GM19438 (cell line): ENCODE results near the gene HP.
A peak's percentile ranks its signal among the peaks of the same experiment; 100 is the strongest.

Experiments
- ATAC-seq: cut with Tn5 transposase; IDR thresholded peaks from one replicate; pipeline ENCODE4 v1.9.1; 2021; ENCODE audit warnings: low read depth; ENCODE audit not compliant: unreplicated experiment

The HP gene

DNA sequence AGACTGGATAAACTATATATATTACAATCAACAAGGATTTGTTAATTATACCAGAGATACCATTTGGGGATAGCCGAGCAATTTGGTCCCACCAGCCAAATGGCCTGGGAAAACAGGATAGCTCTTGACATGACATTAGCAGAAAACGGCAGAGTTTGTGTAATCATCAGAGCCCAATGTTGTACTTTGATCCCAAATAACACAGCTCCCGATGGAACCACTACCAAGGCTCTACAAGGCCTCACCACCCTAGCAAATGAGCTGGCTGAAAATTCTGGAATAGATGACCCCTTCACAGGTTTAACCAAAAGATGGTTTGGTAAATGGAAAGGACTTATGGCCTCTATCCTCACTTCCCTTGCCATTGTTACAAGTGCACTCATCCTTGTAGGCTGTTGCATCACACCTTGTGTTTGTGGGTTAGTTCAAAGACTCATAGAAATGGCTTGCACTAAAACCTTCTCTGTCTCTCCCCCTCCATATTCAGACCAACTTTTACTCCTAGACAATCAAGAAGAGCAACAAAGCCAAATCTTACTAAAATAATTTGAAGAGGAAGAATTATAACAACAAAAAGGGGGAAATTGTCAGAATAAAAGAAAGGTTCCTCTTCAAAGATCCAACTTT is 29.6 kb downstream of the HP start:
- ATAC-seq, result no peak

DNA sequence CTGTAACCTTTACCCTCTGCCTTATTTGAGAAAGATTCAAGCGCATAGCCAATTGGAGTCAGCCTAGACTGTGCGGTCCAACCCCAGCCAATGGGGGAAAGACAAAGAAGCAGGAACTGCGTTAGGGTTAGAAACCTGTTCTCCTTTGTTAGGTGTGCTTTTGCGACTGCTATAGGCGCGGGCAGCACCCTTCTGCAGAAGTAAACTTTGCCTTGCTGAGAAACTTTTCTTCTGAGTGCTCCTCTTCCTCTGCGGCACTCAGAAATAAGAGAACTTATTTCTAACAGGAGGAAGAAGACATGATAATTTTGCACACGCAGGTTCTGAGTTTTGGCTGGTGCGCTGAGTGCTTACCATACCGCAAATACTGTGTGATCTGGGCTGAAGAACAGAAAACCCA is 30.1 kb downstream of the HP start:
- ATAC-seq, result no peak

DNA sequence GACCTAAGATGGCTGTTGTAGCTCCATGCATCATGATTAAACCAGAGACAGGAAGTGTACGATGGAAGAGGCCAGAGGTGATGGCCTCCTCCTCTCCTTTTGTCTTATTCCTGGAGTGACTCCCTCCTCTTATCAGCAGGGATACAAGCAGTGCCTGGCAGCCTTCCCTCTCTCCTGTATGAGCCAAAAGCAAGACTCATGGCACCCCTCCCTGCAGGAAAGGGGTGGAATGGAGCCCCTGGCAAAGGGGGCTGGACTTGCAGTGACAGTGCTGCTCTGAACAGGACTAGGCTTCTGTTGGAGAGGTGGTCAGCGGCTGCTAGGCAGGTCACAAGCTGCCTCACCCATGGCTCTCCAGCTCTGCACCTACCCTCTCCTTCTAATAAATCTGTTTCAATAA is 30.7 kb downstream of the HP start:
- ATAC-seq, result no peak

DNA sequence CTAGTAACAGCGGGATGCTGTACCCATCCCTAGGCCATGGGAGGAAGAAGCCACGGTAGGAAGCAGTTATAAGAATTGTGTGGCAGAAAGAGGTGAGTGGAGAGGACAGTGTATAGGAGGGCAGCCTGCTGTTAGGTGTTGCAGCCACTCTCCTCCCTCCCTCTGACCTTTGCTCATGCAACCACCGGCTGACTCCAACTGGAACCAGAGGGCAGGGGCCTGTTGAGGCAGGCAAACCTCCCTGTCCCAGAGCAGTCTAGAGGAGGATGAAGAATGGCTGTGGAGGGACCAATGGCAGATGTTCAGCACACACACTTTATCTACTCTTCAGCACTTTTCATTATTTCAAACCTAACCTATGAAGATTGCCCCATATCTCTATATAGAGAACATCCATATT is 36.9 kb downstream of the HP start:
- no peak for ATAC-seq

DNA sequence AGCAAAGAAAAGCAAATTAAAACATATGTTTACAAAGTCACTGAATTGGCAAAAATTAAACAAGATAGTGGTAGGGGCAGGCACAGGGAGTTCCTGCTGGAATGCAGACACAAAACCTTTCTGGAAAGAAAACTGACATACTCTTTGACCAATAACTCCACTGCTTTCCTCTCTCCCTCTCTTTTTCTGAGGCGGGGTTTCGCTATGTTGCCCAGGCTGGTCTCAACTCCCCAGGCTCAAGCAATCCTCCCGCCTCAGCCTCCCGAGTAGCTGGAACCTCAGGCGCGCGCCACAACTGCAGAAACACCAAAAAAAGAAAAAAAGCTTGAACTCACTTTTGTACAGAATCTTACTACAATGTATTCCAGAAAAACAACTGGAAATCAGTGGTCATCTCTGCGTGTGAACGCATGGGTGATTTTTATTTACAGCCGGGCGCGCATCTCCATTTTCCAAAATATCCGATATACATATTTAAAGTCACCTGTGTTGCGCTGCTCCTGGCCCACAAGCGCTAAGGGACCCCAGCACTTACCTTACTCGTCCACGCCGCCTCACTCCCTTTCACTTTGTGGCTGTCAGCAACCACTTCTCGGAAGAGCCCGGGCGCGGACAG is 38.6 kb downstream of the HP start:
- no peak for ATAC-seq

DNA sequence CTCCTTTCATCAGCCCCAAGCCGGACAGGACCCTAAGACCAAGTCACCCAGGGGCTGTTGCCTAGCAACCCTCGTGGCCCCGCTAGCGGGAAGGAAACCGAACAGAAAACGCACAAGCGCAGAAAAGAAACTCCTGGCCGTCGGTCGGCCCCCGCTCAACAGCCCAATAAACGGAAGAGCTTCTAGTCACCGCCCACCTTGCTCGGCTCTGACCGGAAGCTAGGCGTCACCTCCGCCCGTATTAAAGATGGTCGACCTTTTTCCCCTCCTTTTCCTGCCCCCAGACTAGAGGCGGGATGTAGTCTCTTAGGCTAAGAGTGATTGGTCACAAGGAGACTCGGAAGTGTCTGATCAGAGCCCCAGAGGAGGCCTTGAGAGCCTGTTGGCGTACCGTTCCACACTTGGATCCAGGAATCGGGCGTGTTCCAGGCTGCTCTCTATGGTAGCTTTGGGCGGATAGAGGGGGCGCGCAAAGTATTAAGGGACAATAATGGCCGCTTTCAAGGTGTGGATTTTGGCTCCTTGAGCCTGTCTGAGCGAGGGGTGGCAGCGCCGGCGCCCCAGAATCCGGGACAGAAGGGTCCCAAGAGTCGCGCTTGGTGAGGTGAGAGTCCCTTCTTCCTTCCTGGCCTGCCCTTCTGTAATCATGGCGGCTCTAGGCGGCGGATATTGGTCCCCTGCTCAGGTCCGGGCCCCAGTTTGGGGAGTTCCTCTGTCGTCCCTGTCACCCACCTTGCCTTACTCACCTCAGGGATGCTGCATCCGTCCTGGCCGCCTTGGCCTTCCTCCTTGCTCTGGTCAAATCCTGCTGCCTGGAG is 39.4 kb downstream of the HP start, which contains the start of the genes DHX38 and TXNL4B:
Gene DHX38 (plus strand): TSS at position 400 of the 818 bp plus-strand sequence. CDS start 2,311 bp downstream, outside the sequence.
Gene TXNL4B (minus strand): TSS at position 173 of the 818 bp plus-strand sequence. CDS start 2,871 bp downstream, outside the sequence.
- ATAC-seq, result peak; percentile 98

DNA sequence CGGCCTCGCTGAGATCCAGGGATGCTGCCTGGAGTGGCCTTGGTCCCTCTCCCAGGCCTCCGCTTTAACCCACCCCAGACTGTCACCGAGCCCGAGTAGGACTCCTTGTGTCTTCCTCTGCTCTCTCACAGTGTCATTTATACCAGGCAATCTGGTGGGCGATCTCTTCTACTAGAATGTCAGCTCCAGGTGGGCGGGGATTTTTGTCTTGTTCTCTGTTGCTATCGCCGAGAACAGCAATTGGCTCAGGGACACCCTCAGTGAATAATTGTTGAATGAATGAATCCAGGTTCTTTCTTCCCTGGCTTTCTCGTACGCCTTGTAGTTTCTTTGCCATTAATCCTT is 39.9 kb downstream of the HP start:
- peak; percentile 3 for ATAC-seq

DNA sequence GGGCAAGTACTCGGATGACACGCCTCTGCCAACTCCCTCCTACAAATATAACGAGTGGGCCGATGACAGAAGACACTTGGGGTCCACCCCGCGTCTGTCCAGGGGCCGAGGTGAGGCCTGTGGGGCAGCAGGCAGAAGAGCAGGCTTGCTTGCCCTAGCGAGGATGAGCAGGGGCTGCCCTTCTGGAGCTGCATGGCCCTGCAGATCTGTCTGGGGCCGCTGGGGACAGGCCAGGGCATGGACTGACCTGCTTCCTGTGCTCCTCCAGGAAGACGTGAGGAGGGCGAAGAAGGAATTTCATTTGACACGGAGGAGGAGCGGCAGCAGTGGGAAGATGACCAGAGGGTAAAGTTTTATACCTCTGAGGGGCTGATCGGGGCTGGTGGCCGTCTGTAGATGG is 44.6 kb downstream of the HP start:
- ATAC-seq, result no peak

DNA sequence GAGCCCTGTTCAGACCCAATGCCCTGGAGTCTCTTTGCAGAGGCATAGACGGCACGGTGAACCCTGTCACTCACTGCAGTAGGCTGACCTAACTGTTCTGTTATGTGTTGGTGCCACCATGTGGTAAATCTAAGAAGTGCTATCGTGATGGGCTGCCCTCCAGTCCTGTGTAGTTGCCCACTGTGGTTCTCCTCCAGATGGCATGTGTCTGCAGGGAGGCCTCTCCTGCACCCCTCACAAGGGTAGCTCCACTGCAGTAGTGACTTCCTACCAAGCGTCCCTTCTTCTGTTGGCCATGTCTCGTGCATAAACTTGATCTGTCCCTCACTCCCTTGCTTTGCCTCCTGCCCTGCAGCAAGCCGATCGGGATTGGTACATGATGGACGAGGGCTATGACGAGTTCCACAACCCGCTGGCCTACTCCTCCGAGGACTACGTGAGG is 45.1 kb downstream of the HP start:
- peak; percentile 76 for ATAC-seq

DNA sequence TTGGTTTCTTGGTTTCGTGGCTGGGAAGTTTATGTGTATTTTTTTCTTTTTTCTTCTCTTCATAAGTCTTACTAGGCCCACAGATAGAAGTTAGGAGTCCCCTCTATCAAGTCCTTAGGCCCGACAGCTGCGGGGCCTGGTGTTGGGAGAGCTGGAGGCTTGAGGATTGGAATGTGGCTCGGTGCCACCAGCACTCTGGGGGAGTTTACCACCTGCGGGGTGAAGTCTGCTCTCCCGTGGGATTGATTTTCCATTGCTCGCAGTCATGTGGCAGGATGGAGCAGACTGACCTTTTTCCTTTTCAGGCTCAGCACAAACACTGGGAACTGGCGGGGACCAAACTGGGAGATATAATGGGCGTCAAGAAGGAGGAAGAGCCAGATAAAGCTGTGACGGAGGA is 46.9 kb downstream of the HP start:
- no peak for ATAC-seq

DNA sequence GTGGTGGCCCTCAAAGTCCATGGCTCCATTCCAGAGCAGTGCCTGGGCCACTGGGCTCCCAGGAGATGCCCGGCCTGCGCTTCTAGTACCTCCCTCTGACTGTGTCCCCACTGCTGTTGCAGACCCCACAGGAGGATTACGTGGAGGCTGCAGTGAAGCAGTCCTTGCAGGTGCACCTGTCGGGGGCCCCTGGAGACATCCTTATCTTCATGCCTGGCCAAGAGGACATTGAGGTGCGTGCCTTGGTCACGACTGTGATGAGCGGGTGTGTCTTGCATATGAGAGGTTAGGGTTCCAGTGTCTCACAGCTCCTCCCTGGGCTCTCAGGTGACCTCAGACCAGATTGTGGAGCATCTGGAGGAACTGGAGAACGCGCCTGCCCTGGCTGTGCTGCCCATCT is 50.6 kb downstream of the HP start:
- ATAC-seq, result no peak

DNA sequence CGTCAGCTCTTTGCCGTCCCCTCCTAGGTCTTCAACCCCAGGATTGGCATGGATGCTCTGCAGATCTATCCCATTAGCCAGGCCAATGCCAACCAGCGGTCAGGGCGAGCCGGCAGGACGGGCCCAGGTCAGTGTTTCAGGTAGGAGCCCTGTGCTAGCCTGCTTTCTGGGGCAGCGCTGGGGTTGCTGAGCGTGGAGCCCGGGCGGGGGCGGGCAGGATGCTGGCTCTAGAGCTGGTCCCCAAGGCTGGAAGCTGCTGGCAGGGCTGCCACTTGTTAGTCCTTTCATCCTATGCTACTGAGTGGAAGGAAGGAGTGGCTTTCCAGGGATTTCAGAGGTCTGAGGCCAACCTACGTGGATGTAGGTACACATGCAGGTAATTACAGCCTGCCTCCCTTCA is 51.7 kb downstream of the HP start:
- ATAC-seq, result no peak

DNA sequence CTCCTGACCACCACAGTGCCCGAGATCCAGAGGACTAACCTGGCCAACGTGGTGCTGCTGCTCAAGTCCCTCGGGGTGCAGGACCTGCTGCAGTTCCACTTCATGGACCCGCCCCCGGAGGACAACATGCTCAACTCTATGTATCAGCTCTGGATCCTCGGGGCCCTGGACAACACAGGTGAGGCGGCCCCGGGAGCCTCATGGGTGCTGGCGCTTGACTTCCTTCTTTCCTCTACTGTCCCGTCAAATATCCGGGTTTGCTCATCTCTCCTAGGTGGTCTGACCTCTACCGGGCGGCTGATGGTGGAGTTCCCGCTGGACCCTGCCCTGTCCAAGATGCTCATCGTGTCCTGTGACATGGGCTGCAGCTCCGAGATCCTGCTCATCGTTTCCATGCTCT is 53.1 kb downstream of the HP start:
- ATAC-seq, result no peak

DNA sequence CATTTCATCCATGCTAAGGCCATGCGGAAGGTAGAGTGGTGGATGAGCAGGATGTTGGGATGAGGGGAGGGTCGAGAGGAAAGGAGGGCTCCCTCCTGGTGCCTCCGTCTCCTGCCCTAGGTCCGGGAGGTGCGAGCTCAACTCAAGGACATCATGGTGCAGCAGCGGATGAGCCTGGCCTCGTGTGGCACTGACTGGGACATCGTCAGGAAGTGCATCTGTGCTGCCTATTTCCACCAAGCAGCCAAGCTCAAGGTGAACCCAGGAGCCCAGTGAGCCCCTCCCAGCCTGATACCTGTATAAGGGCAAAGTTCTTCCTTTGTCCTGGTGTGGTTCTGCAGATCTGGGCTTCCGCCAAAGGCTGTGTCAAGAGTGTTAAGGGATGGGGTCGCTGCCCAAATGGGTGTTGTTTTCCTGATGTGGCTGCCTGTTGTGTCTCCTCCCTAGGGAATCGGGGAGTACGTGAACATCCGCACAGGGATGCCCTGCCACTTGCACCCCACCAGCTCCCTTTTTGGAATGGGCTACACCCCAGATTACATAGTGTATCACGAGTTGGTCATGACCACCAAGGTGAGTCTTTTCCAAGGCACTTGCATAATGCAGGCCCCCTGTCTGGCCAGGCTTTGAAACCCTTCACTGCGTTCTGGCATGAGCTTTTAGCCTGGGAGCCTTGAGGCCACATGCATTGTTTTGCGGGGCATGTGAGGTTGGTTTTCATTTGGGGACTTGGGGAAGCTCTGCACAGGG is 54.2 kb downstream of the HP start:
- ATAC-seq, result no peak

DNA sequence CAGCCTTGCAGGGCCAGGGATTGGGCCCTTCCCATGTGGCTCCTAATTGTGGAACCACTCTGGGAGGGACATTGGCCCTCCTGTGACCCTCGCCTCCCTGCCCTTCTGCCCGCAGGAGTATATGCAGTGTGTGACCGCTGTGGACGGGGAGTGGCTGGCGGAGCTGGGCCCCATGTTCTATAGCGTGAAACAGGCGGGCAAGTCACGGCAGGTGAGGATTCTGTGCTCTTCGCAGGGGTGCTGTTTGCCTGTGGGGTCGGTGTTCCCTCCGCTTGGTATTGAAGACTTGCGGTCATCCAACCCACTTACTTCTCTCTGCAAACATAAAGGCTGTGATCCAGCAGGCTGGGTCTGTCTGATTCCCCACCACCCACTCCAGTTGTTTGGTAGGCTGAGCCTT is 55.0 kb downstream of the HP start:
- no peak for ATAC-seq

DNA sequence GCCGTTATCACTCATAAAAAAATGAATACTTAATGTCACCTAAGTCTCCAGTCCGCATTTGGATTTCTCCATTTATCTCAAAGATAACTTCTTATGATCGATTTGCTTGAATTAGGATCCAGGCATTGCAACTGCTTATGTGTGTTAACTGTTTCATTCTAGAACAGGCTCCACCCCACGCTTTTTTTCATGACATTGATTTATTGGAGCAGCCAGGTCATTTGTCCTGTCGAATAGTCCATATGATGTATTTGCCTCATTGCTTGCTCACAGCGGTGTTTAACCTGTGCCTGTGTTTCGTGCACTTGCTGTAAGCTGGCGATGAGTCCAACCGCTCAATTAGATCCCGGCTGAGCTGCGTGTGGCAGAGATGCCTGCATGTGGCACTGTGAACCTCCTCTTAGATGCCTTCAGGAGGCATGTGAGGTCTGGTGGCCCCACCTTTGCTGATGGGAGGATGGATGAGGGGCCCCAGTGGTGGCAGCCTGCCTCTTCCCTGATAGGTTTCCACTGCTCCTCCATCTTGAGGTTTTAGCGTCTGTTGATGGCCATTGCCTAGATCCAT is 55.7 kb downstream of the HP start:
- no peak for ATAC-seq
